SK-N-SH treated with all-trans-retinoic acid at 6 μM for 48 hours (cell line): ENCODE measurements around the gene SRGAP1.

Experiments used
- ATAC-seq: fragments of 200-7000 bp; cut with Tn5 transposase; 3 replicates; pipeline ENCODE4 v1.9.1; 2020; ENCODE audit warnings: mild to moderate bottlenecking, moderate library complexity
- ARNTL ChIP-seq: fragments of 450-650 bp; formaldehyde crosslinking; IDR thresholded peaks from 2 replicates; pipeline ENCODE4 v1.5.0; 2020; ENCODE audit warnings: low read depth, mild to moderate bottlenecking, moderate library complexity, borderline replicate concordance
- BACH2 ChIP-seq: fragments of 250-450 bp; sonication (Bioruptor Pico); IDR thresholded peaks from 2 replicates; pipeline ENCODE4 v1.9.0; 2021; ENCODE audit warnings: mild to moderate bottlenecking, borderline replicate concordance
- CSDC2 ChIP-seq: fragments of 250-450 bp; sonication (Bioruptor Pico); IDR thresholded peaks from 2 replicates; pipeline ENCODE4 v1.5.0; 2020; ENCODE audit warnings: mild to moderate bottlenecking, moderate library complexity
- ESRRG ChIP-seq: fragments of 250-450 bp; sonication (Bioruptor Pico); IDR thresholded peaks from 2 replicates; pipeline ENCODE4 v1.6.1; 2021; ENCODE audit warnings: mild to moderate bottlenecking
- GLIS3 ChIP-seq: fragments of 250-450 bp; sonication (Bioruptor Pico); IDR thresholded peaks from 2 replicates; pipeline ENCODE4 v1.5.0; 2020; ENCODE audit warnings: mild to moderate bottlenecking, moderate library complexity
- ISL1 ChIP-seq: fragments of 250-450 bp; sonication (Bioruptor Pico); IDR thresholded peaks from 2 replicates; pipeline ENCODE4 v2.1.2; 2022; ENCODE audit warnings: mild to moderate bottlenecking, moderate library complexity
- OSR1 ChIP-seq: fragments of 250-450 bp; sonication (Bioruptor Pico); IDR thresholded peaks from 2 replicates; pipeline ENCODE4 v1.8.0; 2022; ENCODE audit warnings: moderate library complexity, mild to moderate bottlenecking, inconsistent platforms
- PPARA ChIP-seq: fragments of 250-450 bp; sonication (Bioruptor Pico); IDR thresholded peaks from 2 replicates; pipeline ENCODE4 v1.5.0; 2020; ENCODE audit warnings: mild to moderate bottlenecking, borderline replicate concordance
- RARB ChIP-seq: fragments of 250-450 bp; sonication (Bioruptor Pico); IDR thresholded peaks from 2 replicates; pipeline ENCODE4 v1.8.0; 2021; ENCODE audit warnings: mild to moderate bottlenecking, moderate library complexity
- SNAI2 ChIP-seq: fragments of 250-450 bp; sonication (Bioruptor Pico); IDR thresholded peaks from 2 replicates; pipeline ENCODE4 v1.5.0; 2020; ENCODE audit warnings: mild to moderate bottlenecking, moderate library complexity
- TCF4 ChIP-seq: fragments of 250-450 bp; sonication (Bioruptor Pico); IDR thresholded peaks from 2 replicates; pipeline ENCODE4 v1.8.0; 2021; ENCODE audit warnings: mild to moderate bottlenecking, moderate library complexity, borderline replicate concordance
- TOX ChIP-seq: fragments of 250-450 bp; sonication (Bioruptor Pico); IDR thresholded peaks from 2 replicates; pipeline ENCODE4 v1.8.0; 2021; ENCODE audit warnings: mild to moderate bottlenecking, moderate library complexity, borderline replicate concordance
- ZC3H10 ChIP-seq: fragments of 250-450 bp; sonication (Bioruptor Pico); IDR thresholded peaks from 2 replicates; pipeline ENCODE4 v1.5.1; 2021; ENCODE audit warnings: mild to moderate bottlenecking, moderate library complexity
- ZFP3 ChIP-seq: fragments of 250-450 bp; sonication (Bioruptor Pico); IDR thresholded peaks from 2 replicates; pipeline ENCODE4 v1.5.0; 2020; ENCODE audit warnings: mild to moderate bottlenecking, moderate library complexity
- ZFP30 ChIP-seq: fragments of 450-650 bp; formaldehyde crosslinking; IDR thresholded peaks from 2 replicates; pipeline ENCODE4 v1.5.0; 2022; ENCODE audit warnings: mild to moderate bottlenecking, moderate library complexity
- ZNF70 ChIP-seq: fragments of 450-650 bp; formaldehyde crosslinking; IDR thresholded peaks from 2 replicates; pipeline ENCODE4 v1.5.0; 2020; ENCODE audit warnings: mild to moderate bottlenecking, moderate library complexity
- ZNF8 ChIP-seq: fragments of 450-650 bp; formaldehyde crosslinking; IDR thresholded peaks from 2 replicates; pipeline ENCODE4 v1.5.0; 2020; ENCODE audit warnings: mild to moderate bottlenecking, moderate library complexity
- TF ChIP-seq, protein P1 (sequence below): fragments of 250-450 bp; sonication (Bioruptor Pico); IDR thresholded peaks from 2 replicates; pipeline ENCODE4 v1.5.1; 2020; ENCODE audit warnings: low read depth, mild to moderate bottlenecking, moderate library complexity
- TF ChIP-seq, protein P2 (sequence below): fragments of 250-450 bp; sonication (Bioruptor Pico); IDR thresholded peaks from 2 replicates; pipeline ENCODE4 v1.5.1; 2021; ENCODE audit warnings: mild to moderate bottlenecking, moderate library complexity
- TF ChIP-seq, protein P3 (sequence below): fragments of 250-450 bp; sonication (Bioruptor Pico); IDR thresholded peaks from 2 replicates; pipeline ENCODE4 v1.5.0; 2020; ENCODE audit warnings: mild to moderate bottlenecking, moderate library complexity
- TF ChIP-seq, protein P4 (sequence below): fragments of 250-450 bp; sonication (Bioruptor Pico); IDR thresholded peaks from 2 replicates; pipeline ENCODE4 v1.8.0; 2020; ENCODE audit warnings: mild to moderate bottlenecking, moderate library complexity, borderline replicate concordance

Gene SRGAP1

DNA sequence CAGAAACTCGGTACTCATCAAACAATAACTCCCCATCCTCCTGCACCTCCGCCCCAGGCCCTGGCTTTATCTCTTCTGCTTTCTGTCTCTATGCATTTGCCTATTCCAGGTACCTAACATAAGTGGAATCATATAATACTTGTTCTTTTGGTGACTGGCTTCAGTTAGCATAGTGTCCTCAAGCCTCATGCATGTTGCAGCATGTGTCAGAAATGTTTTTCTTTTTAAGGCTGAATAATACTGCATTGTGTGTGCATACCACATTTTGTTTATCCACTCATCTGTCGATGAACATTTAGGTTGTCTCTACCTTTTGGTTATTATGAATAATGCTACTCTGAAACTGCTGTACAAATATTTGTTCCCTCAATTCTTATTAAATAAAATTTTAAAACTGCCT, 260.5 kb downstream of the SRGAP1 start:
- no peak for ATAC-seq
- no peak for TF ChIP-seq SNAI2 (CRISPR knock-in tag)
- TF ChIP-seq OSR1 (CRISPR knock-in tag) = no peak
- no peak for TF ChIP-seq ZC3H10 (CRISPR knock-in tag)
- TF ChIP-seq, protein P1, sequence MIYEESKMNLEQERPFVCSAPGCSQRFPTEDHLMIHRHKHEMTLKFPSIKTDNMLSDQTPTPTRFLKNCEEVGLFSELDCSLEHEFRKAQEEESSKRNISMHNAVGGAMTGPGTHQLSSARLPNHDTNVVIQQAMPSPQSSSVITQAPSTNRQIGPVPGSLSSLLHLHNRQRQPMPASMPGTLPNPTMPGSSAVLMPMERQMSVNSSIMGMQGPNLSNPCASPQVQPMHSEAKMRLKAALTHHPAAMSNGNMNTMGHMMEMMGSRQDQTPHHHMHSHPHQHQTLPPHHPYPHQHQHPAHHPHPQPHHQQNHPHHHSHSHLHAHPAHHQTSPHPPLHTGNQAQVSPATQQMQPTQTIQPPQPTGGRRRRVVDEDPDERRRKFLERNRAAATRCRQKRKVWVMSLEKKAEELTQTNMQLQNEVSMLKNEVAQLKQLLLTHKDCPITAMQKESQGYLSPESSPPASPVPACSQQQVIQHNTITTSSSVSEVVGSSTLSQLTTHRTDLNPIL (CRISPR knock-in tag) = no peak
- no peak for TF ChIP-seq ESRRG (CRISPR knock-in tag)
- no peak for TF ChIP-seq ISL1 (CRISPR knock-in tag)
- TF ChIP-seq, protein P2, sequence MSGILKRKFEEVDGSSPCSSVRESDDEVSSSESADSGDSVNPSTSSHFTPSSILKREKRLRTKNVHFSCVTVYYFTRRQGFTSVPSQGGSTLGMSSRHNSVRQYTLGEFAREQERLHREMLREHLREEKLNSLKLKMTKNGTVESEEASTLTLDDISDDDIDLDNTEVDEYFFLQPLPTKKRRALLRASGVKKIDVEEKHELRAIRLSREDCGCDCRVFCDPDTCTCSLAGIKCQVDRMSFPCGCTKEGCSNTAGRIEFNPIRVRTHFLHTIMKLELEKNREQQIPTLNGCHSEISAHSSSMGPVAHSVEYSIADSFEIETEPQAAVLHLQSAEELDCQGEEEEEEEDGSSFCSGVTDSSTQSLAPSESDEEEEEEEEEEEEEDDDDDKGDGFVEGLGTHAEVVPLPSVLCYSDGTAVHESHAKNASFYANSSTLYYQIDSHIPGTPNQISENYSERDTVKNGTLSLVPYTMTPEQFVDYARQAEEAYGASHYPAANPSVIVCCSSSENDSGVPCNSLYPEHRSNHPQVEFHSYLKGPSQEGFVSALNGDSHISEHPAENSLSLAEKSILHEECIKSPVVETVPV (CRISPR knock-in tag) = no peak
- TF ChIP-seq ZNF8 (CRISPR knock-in tag) = no peak
- TF ChIP-seq ZFP30 (CRISPR knock-in tag) = no peak
- TF ChIP-seq GLIS3 (CRISPR knock-in tag) = no peak
- TF ChIP-seq CSDC2 = no peak
- TF ChIP-seq, protein P3, sequence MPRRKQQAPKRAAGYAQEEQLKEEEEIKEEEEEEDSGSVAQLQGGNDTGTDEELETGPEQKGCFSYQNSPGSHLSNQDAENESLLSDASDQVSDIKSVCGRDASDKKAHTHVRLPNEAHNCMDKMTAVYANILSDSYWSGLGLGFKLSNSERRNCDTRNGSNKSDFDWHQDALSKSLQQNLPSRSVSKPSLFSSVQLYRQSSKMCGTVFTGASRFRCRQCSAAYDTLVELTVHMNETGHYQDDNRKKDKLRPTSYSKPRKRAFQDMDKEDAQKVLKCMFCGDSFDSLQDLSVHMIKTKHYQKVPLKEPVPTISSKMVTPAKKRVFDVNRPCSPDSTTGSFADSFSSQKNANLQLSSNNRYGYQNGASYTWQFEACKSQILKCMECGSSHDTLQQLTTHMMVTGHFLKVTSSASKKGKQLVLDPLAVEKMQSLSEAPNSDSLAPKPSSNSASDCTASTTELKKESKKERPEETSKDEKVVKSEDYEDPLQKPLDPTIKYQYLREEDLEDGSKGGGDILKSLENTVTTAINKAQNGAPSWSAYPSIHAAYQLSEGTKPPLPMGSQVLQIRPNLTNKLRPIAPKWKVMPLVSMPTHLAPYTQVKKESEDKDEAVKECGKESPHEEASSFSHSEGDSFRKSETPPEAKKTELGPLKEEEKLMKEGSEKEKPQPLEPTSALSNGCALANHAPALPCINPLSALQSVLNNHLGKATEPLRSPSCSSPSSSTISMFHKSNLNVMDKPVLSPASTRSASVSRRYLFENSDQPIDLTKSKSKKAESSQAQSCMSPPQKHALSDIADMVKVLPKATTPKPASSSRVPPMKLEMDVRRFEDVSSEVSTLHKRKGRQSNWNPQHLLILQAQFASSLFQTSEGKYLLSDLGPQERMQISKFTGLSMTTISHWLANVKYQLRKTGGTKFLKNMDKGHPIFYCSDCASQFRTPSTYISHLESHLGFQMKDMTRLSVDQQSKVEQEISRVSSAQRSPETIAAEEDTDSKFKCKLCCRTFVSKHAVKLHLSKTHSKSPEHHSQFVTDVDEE (CRISPR knock-in tag) = no peak
- TF ChIP-seq ARNTL (CRISPR knock-in tag) = no peak

DNA sequence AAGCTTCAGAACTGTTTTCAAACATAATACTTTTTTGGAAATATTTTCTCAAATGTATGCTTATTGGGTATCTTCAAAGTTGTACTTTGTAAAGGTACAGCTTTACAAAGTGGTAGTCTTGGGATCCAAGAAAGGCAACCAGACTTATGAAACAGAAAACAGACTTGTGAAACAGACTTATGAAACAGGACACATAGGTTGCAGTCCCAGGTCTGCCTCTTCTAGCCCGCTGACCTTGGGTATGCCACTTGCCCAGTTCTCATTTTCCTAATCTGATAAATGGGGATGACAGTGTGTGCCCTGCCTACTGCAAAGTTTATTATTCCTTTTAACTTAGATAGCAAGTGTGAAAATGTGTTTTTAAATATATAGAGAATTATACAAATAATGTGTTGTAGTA, 263.3 kb downstream of the SRGAP1 start:
- TF ChIP-seq RARB (no peak), SNAI2 (CRISPR knock-in tag) (no peak), ZNF70 (CRISPR knock-in tag) (no peak), ZFP30 (CRISPR knock-in tag) (no peak), PPARA (CRISPR knock-in tag) (no peak), TCF4 (CRISPR knock-in tag) (no peak), ESRRG (CRISPR knock-in tag) (no peak), BACH2 (no peak)
- TF ChIP-seq, protein P2 (CRISPR knock-in tag) = no peak
- TF ChIP-seq, protein P3 (CRISPR knock-in tag) = no peak
- no peak for ATAC-seq

DNA sequence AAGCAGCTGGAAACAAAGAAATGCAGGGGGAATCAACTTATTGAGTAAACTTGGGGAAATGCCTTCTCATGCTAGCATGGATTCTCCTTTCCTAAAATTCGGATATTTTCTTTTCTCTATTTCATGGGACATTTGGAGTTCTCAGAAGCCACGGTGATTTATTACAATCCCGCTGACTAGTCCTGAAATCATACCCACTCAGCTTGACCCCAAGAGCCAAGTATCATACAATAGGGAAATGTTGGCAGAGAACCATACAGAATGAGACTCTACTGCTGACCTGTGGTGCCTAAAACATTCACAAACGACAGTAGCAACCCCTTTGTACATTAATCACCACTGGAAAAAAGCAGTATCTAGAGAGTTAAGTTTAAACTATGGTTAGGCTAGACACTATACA, 265.2 kb downstream of the SRGAP1 start:
- ATAC-seq = no peak
- TF ChIP-seq OSR1 (CRISPR knock-in tag) (no peak), SNAI2 (CRISPR knock-in tag) (no peak), TCF4 (CRISPR knock-in tag) (no peak), TOX (CRISPR knock-in tag) (no peak), ISL1 (CRISPR knock-in tag) (no peak), BACH2 (no peak), GLIS3 (CRISPR knock-in tag) (no peak), ZFP3 (no peak), ZNF8 (CRISPR knock-in tag) (no peak), CSDC2 (no peak), PPARA (CRISPR knock-in tag) (no peak), ZFP30 (CRISPR knock-in tag) (no peak), ZC3H10 (CRISPR knock-in tag) (no peak), ZNF70 (CRISPR knock-in tag) (no peak), ESRRG (CRISPR knock-in tag) (no peak), ARNTL (CRISPR knock-in tag) (no peak)
- TF ChIP-seq, protein P2 (CRISPR knock-in tag) = no peak
- TF ChIP-seq, protein P4, sequence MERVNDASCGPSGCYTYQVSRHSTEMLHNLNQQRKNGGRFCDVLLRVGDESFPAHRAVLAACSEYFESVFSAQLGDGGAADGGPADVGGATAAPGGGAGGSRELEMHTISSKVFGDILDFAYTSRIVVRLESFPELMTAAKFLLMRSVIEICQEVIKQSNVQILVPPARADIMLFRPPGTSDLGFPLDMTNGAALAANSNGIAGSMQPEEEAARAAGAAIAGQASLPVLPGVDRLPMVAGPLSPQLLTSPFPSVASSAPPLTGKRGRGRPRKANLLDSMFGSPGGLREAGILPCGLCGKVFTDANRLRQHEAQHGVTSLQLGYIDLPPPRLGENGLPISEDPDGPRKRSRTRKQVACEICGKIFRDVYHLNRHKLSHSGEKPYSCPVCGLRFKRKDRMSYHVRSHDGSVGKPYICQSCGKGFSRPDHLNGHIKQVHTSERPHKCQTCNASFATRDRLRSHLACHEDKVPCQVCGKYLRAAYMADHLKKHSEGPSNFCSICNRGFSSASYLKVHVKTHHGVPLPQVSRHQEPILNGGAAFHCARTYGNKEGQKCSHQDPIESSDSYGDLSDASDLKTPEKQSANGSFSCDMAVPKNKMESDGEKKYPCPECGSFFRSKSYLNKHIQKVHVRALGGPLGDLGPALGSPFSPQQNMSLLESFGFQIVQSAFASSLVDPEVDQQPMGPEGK = no peak
